Glutamatergic neuron (in vitro differentiated cells): Measurements from ENCODE around the gene PRKAR1A. TPM values are rescaled to one million over a fixed set of nuclear protein-coding genes. Genes with fewer than 3 reads are reported as not detected.
"Not testable (repeated sequence)": the region's sequence is repeated elsewhere in the genome, so short reads cannot be mapped to it uniquely, and the experiment has no call there.

Experiments
- DNase-seq: peaks from one replicate; pipeline ENCODE4 v3.0.0; 2022
- H3K27ac Mint-ChIP-seq: one replicate; pipeline ENCODE4 v1.8.0; 2020; ENCODE audit warnings: mild to moderate bottlenecking, mixed read lengths, inconsistent platforms; ENCODE audit not compliant: unreplicated experiment
- H3K27me3 Mint-ChIP-seq: one replicate; pipeline ENCODE4 v1.8.0; 2020; ENCODE audit warnings: mild to moderate bottlenecking, moderate library complexity, mixed read lengths, inconsistent platforms; ENCODE audit not compliant: unreplicated experiment
- H3K36me3 Mint-ChIP-seq: one replicate; pipeline ENCODE4 v1.8.0; 2020; ENCODE audit warnings: mild to moderate bottlenecking, mixed read lengths, inconsistent platforms; ENCODE audit not compliant: unreplicated experiment
- H3K4me1 Mint-ChIP-seq: one replicate; pipeline ENCODE4 v1.8.0; 2020; ENCODE audit warnings: mild to moderate bottlenecking, low read depth, mixed read lengths, inconsistent platforms; ENCODE audit not compliant: unreplicated experiment
- H3K4me3 Mint-ChIP-seq: one replicate; pipeline ENCODE4 v1.8.0; 2020; ENCODE audit warnings: mild to moderate bottlenecking, mixed read lengths, inconsistent platforms; ENCODE audit not compliant: unreplicated experiment
- H3K9me3 Mint-ChIP-seq: one replicate; pipeline ENCODE4 v1.8.0; 2020; ENCODE audit warnings: mild to moderate bottlenecking, moderate library complexity, mixed read lengths, inconsistent platforms; ENCODE audit not compliant: unreplicated experiment
- CTCF ChIP-seq: fragments of 200-600 bp; sonication (generic); IDR thresholded peaks from one replicate; pipeline ENCODE4 v1.5.0; 2021; ENCODE audit not compliant: partially characterized antibody, unreplicated experiment
- total RNA-seq: library from RNA; stranded (reverse); fragmentation: NEBNext Ultra II Directional; extraction: Animal tissue kit (Norgen Biotek cat#: 25700); gene quantifications from one replicate; pipeline ENCODE4 v1.2.1, GENCODE V29; 2021; ENCODE audit not compliant: unreplicated experiment

Gene PRKAR1A
- total RNA-seq, 1 donor from 2014 or later: 277 TPM

DNA sequence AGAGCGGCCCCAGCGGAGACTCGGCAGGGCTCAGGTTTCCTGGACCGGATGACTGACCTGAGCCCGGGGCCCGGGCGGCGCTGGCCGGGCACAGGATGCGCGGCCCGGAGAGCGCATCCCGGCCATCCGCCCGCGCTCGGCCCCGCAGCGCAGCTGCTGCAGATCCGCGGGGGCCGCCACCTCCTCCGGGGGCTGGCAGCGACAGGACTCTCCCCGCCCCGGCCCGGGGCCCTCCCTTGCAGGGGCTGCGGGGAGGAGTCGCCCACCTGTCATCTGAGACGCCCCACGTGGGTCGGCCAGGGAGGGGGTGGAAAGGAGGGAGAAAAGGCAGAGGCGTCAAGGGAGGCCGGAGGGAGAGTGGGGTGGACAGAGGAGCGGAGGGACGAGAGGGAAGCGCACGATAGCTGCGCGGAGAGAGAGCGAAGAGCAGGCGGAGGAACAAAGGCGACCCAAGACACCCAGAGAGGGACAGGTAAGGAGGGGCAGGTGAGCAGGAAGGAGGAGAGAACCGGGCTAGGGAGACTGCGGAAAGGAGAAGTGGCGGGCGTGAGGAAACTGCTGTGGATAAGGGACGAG is 471 bp upstream of the PRKAR1A start:
- H3K27ac Mint-ChIP-seq: peak overlapping the region; percentile 100
- no peak for TF ChIP-seq CTCF
- H3K27me3 Mint-ChIP-seq: peaks cover 17% of the 10 kb centered on the region
- peaks cover 3% of the 10 kb centered on the region for H3K36me3 Mint-ChIP-seq
- peaks cover 34% of the 10 kb centered on the region for H3K4me1 Mint-ChIP-seq
- DNase-seq: peak; percentile 94
- peaks cover 16% of the 10 kb centered on the region for H3K9me3 Mint-ChIP-seq
- H3K4me3 Mint-ChIP-seq: peak overlapping the region; percentile 98

- Mint-ChIP-seq H3K27ac (peak overlapping the region; percentile 99), H3K27me3 (peaks cover 17% of the 10 kb centered on the region), H3K4me3 (peak overlapping the region; percentile 100), H3K4me1 (peaks cover 34% of the 10 kb centered on the region), H3K9me3 (peaks cover 16% of the 10 kb centered on the region), H3K36me3 (peaks cover 14% of the 10 kb centered on the region)
- no peak for TF ChIP-seq CTCF
- peak; percentile 28 for DNase-seq
These were observed 787 bp downstream of the PRKAR1A start for GRCh38 chr17:68512960-68513474.

GRCh38 chr17:68513932-68514331 is 1.7 kb downstream of the PRKAR1A start:
- Mint-ChIP-seq H3K36me3 (peaks cover 18% of the 10 kb centered on the region), H3K27me3 (peaks cover 17% of the 10 kb centered on the region), H3K4me3 (peak overlapping the region; percentile 100), H3K27ac (peak overlapping the region; percentile 99), H3K4me1 (peaks cover 34% of the 10 kb centered on the region), H3K9me3 (peaks cover 16% of the 10 kb centered on the region)
- DNase-seq: no peak
- no peak for TF ChIP-seq CTCF

DNA sequence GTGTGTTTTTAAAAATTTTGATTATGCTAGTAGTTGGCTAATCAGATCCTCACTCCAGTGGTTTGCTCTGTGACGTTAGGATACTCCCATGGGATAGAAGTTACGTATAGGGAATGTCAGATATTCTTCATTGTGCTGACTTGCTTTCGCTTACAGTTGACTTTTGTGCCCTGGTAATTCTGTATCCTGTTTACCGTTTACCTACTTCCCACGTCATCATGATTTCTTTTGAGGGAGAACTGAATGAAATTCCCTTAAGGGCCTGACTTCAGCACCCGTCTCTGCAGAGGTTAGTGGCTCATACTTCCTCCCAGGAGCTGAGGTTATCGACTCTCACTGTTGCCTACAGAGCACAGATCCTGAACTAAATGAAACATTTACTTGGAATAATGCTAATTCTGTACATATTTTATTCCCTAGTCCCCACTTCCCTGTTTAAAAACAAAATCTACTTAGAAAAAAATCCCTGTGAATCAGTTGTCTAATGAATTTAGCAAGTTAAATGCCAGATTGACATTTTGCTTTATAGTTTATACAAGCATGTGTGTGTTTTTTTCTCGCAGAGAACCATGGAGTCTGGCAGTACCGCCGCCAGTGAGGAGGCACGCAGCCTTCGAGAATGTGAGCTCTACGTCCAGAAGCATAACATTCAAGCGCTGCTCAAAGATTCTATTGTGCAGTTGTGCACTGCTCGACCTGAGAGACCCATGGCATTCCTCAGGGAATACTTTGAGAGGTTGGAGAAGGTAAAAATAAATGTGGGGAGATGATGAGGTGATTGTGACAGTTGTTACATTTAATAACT is 2.8 kb downstream of the PRKAR1A start:
- Mint-ChIP-seq H3K9me3 (peaks cover 16% of the 10 kb centered on the region), H3K4me3 (peak overlapping the region; percentile 100), H3K36me3 (peaks cover 22% of the 10 kb centered on the region), H3K4me1 (peaks cover 30% of the 10 kb centered on the region), H3K27me3 (peaks cover 17% of the 10 kb centered on the region), H3K27ac (peak overlapping the region; percentile 54)
- DNase-seq: no peak
- no peak for TF ChIP-seq CTCF

GRCh38 chr17:68516732-68517131 is 4.5 kb downstream of the PRKAR1A start:
- Mint-ChIP-seq H3K36me3 (peaks cover 22% of the 10 kb centered on the region), H3K27ac (no peak overlapping the region), H3K27me3 (peaks cover 12% of the 10 kb centered on the region), H3K4me3 (no peak overlapping the region), H3K9me3 (peaks cover 11% of the 10 kb centered on the region), H3K4me1 (peaks cover 19% of the 10 kb centered on the region)
- no peak for TF ChIP-seq CTCF
- DNase-seq: no peak

DNA sequence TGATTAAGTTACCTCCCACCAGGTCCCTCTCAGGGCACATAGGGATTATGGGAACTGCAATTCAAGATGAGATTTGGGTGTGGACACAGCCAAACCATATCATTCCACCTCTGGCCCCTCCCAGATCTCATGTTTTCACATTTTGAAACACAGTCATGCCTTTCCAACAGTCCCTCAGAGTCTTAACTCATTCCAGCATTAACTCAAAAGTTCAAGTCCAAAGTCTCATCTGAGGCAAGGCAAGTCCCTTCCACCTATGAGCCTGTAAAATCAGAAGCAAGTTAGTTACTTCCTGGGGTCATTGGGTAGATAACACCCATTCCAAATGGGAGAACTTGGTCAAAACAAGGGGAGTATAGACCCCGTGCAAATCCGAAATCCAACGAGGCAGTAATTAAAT is 5.4 kb downstream of the PRKAR1A start:
- peaks cover 22% of the 10 kb centered on the region for H3K36me3 Mint-ChIP-seq
- H3K4me3 Mint-ChIP-seq, H3K9me3 Mint-ChIP-seq, H3K27ac Mint-ChIP-seq, H3K27me3 Mint-ChIP-seq, DNase-seq: not testable (repeated sequence)
- peaks cover 19% of the 10 kb centered on the region for H3K4me1 Mint-ChIP-seq
